HepG2 (cell line): Measurements from ENCODE around the gene CEP97. TPM values are rescaled to one million over a fixed set of nuclear protein-coding genes. Genes with fewer than 3 reads are reported as not detected.

Experiments
- ATAC-seq: fragments of 200-7000 bp; cut with Tn5 transposase; 3 replicates; pipeline ENCODE4 v1.9.1; 2020; ENCODE audit warnings: mild to moderate bottlenecking, moderate library complexity
- BruUV-seq: library from RNA; stranded (reverse); fragments of 400-500 nt; replicated peaks from 2 replicates; lab custom pipeline; 2021; lab: Mats Ljungman, UMichigan
- CTCF ChIA-PET: fragments of 300-600 bp; formaldehyde crosslinking; extraction: SDS; loops from one replicate; lab custom pipeline; 2021; ENCODE audit warnings: low total read pairs, inconsistent platforms, low intra/inter-chr PET ratio; lab: Yijun Ruan, JAX
- POLR2A ChIA-PET: fragments of 350-600 bp; sonication (Branson Sonifier 250); formaldehyde crosslinking; loops from one replicate; lab custom pipeline; 2020; ENCODE audit warnings: antibody characterized with exemption, inconsistent platforms; lab: Yijun Ruan, JAX
- DNase-seq: peaks from one replicate; pipeline ENCODE4 v3.0.0-alpha.2; 2015; ENCODE audit warnings: low spot score
- FAIRE-seq: peaks from 3 replicates; lab custom pipeline; 2011; peaks lifted over from hg19 to GRCh38; lab: Jason Lieb, UNC
- H2AFZ ChIP-seq: one replicate; pipeline ENCODE4 v1.6.1; 2011; ENCODE audit warnings: low read length, inconsistent platforms
- H3K27ac ChIP-seq: fragments of 300-600 bp; 3 replicates; pipeline ENCODE4 v1.8.0; 2011; ENCODE audit warnings: mixed run types, mild to moderate bottlenecking, mixed read lengths, low read length, inconsistent platforms; ENCODE audit not compliant: insufficient read depth; ENCODE audit errors: extremely low read length
- H3K27me3 ChIP-seq, 2 experiments: fragments of 200-600 bp in 1 of 2; 2 replicates in 1 of 2; 3 replicates in 1 of 2; pipeline versions ENCODE4 v1.6.0 to v1.8.0; 2011; ENCODE audit warnings: low read length in 2 of 2, mild to moderate bottlenecking in 2 of 2, moderate library complexity in 2 of 2, inconsistent platforms in 1 of 2; ENCODE audit not compliant: insufficient read depth in 2 of 2, control insufficient read depth in 1 of 2
- H3K36me3 ChIP-seq, 2 experiments: fragments of 200-600 bp in 1 of 2; replicated peaks in 1 of 2; 2 replicates in 1 of 2; 3 replicates in 1 of 2; pipeline versions ENCODE4 v1.5.1 to v1.8.0; 2011; ENCODE audit warnings: low read length in 2 of 2, inconsistent platforms in 1 of 2; ENCODE audit not compliant: insufficient read depth in 2 of 2, control insufficient read depth in 1 of 2
- H3K4me1 ChIP-seq: 2 replicates; pipeline ENCODE4 v1.5.1; 2012; ENCODE audit warnings: low read length, inconsistent platforms; ENCODE audit not compliant: insufficient read depth
- H3K4me2 ChIP-seq: 2 replicates; pipeline ENCODE4 v1.6.0; 2011; ENCODE audit warnings: low read depth, low read length, inconsistent platforms
- H3K4me3 ChIP-seq, 3 experiments: fragments of 200-600 bp in 1 of 3; sonication (generic), shearing (Covaris generic) in 1 of 3; replicated peaks in 1 of 3; 2 replicates each; pipeline ENCODE4 v1.5.1; 2011 to 2016; ENCODE audit warnings: low read length in 3 of 3, inconsistent platforms in 2 of 3, low read depth in 2 of 3, mild to moderate bottlenecking in 2 of 3, control low read depth in 1 of 3, mixed read lengths in 1 of 3; ENCODE audit not compliant: insufficient read depth in 1 of 3
- H3K79me2 ChIP-seq: one replicate; pipeline ENCODE4 v1.6.1; 2011; ENCODE audit warnings: low read length, inconsistent platforms; ENCODE audit not compliant: insufficient read depth
- H3K9ac ChIP-seq: 2 replicates; pipeline ENCODE4 v1.6.0; 2011; ENCODE audit warnings: mild to moderate bottlenecking, low read depth, low read length, inconsistent platforms; ENCODE audit not compliant: insufficient read depth
- H3K9me3 ChIP-seq: 2 replicates; pipeline ENCODE4 v1.5.1; 2012; ENCODE audit warnings: mild to moderate bottlenecking, low read length
- H4K20me1 ChIP-seq: 2 replicates; pipeline ENCODE4 v1.6.0; 2011; ENCODE audit warnings: inconsistent platforms, mild to moderate bottlenecking, low read length, moderate library complexity; ENCODE audit not compliant: insufficient read depth
- FOXK2 ChIP-seq: fragments of 450-650 bp; IDR thresholded peaks from 2 replicates; pipeline ENCODE4 v1.6.1; 2016
- GPBP1L1 ChIP-seq: sonication (generic); formaldehyde crosslinking; IDR thresholded peaks from 2 replicates; pipeline ENCODE4 v1.5.0; 2020; ENCODE audit warnings: mild to moderate bottlenecking, missing genetic modification reagents
- GTF2F1 ChIP-seq: fragments of 150-350 bp; IDR thresholded peaks from 2 replicates; pipeline ENCODE4 v1.6.1; 2014; ENCODE audit warnings: low read length
- MED13 ChIP-seq: sonication (generic); formaldehyde crosslinking; IDR thresholded peaks from 2 replicates; pipeline ENCODE4 v1.5.0; 2020; ENCODE audit warnings: missing genetic modification reagents
- PAX8 ChIP-seq: sonication (generic); formaldehyde crosslinking; IDR thresholded peaks from 2 replicates; pipeline ENCODE4 v1.8.0; 2022; ENCODE audit warnings: mild to moderate bottlenecking, missing genetic modification reagents, borderline replicate concordance
- THAP9 ChIP-seq: sonication (generic); formaldehyde crosslinking; IDR thresholded peaks from 2 replicates; pipeline ENCODE4; 2020; ENCODE audit warnings: missing genetic modification reagents, mild to moderate bottlenecking, borderline replicate concordance
- whole genome bisulfite sequencing: methylation state at CpG from one replicate; pipeline ENCODE4 v1.1.6; 2017; ENCODE audit warnings: low lambda C conversion rate; 5-methylcytosine and 5-hydroxymethylcytosine counted together
- in situ Hi-C: cut with HindIII; loops from 2 replicates; pipeline ENCODE4 v1.10.0; 2017; ENCODE audit warnings: low pct_unique_long_range_greater_than_20kb; ENCODE audit not compliant: extremely low pct_ligation_motif_present
- intact Hi-C: fragments of 100-400 bp; cut with micrococcal nuclease; formaldehyde crosslinking; loops from one replicate; pipeline ENCODE4 v1.10.0; 2022; ENCODE audit not compliant: unreplicated experiment
- polyA plus RNA-seq, 8 experiments: library from polyadenylated mRNA; depleted of rRNA in 3 of 8; stranded (reverse) in 7 of 8; unstranded in 1 of 8; fragments of >200 nt; fragmentation: Illumina TruSeq in 4 of 8; extraction: Trizol in 4 of 8; gene quantifications; 2 replicates each; pipeline versions ENCODE4 v1.2.1 to v1.2.3, GENCODE V29; 2011 to 2016; ENCODE audit warnings: low read depth in 4 of 8, missing spikeins in 1 of 8, mixed read lengths in 1 of 8; ENCODE audit not compliant: insufficient read depth in 1 of 8
- total RNA-seq, 5 experiments: library from RNA; depleted of rRNA; stranded (reverse); fragments of >200 nt; fragmentation: Illumina TruSeq; extraction: Trizol; gene quantifications; 2 replicates each; pipeline ENCODE4 v1.2.3, GENCODE V29; 2016; ENCODE audit warnings: low read depth in 1 of 5
- TF ChIP-seq, protein P1 (sequence below): sonication (generic); formaldehyde crosslinking; IDR thresholded peaks from 2 replicates; pipeline ENCODE4 v1.5.1; 2020; ENCODE audit warnings: mild to moderate bottlenecking, moderate library complexity, missing genetic modification reagents
- TF ChIP-seq, protein P2 (sequence below): sonication (generic); formaldehyde crosslinking; IDR thresholded peaks from 2 replicates; pipeline ENCODE4 v1.4.0; 2020; ENCODE audit warnings: missing genetic modification reagents

The CEP97 gene
- total and polyA plus RNA-seq, 2 of the 13 experiments (the other 11 are each of a cell fraction or from before 2014, with no cell fraction given) = 0.99 to 6.5 TPM

- no peaks in the 10 kb centered on the region for H4K20me1 ChIP-seq
- intact Hi-C loops (no loop called here), in situ Hi-C loops (no loop called here)
- H3K4me1 ChIP-seq = peaks cover 5% of the 10 kb centered on the region; the same call in 1 of the 2 replicates
- no peaks in the 10 kb centered on the region for H3K9me3 ChIP-seq
- no peak overlapping the region for H3K4me2 ChIP-seq
- H3K79me2 ChIP-seq = no peaks in the 10 kb centered on the region
- no peak overlapping the region for H3K4me3 ChIP-seq
- no peak overlapping the region for H3K27ac ChIP-seq
- POLR2A ChIA-PET = no interaction called here
- H3K9ac ChIP-seq = no peak overlapping the region
- DNase-seq (no peak), FAIRE-seq (no peak), ATAC-seq (no peak)
- H3K27me3 ChIP-seq = no peaks in the 10 kb centered on the region
- 97% methylated on average over 3 of the region's 3 CpGs for WGBS
- no peak overlapping the region for H2AFZ ChIP-seq
- no TSS peak for BruUV-seq
- no peaks in the 10 kb centered on the region for H3K36me3 ChIP-seq
- TF ChIP-seq, protein P1, sequence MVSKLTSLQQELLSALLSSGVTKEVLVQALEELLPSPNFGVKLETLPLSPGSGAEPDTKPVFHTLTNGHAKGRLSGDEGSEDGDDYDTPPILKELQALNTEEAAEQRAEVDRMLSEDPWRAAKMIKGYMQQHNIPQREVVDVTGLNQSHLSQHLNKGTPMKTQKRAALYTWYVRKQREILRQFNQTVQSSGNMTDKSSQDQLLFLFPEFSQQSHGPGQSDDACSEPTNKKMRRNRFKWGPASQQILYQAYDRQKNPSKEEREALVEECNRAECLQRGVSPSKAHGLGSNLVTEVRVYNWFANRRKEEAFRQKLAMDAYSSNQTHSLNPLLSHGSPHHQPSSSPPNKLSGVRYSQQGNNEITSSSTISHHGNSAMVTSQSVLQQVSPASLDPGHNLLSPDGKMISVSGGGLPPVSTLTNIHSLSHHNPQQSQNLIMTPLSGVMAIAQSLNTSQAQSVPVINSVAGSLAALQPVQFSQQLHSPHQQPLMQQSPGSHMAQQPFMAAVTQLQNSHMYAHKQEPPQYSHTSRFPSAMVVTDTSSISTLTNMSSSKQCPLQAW (CRISPR knock-in tag) = no peak
- TF ChIP-seq GTF2F1 = no peak
- no peak for TF ChIP-seq THAP9 (CRISPR knock-in tag)
- TF ChIP-seq GPBP1L1 = no peak
- no peak for TF ChIP-seq PAX8 (CRISPR knock-in tag)
- TF ChIP-seq, protein P2, sequence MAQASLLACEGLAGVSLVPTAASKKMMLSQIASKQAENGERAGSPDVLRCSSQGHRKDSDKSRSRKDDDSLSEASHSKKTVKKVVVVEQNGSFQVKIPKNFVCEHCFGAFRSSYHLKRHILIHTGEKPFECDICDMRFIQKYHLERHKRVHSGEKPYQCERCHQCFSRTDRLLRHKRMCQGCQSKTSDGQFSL (CRISPR knock-in tag) = no peak
- TF ChIP-seq FOXK2 = no peak
- TF ChIP-seq MED13 (CRISPR knock-in tag) = no peak
- CTCF ChIA-PET = no interaction called here
These were observed 71.8 kb downstream of the CEP97 start for GRCh38 chr3:101796077-101796680.
